Ishikawa (cell line): Measurements from ENCODE around the gene IL19.

Source experiments
- CEBPB ChIP-seq: IDR thresholded peaks from 2 replicates; pipeline ENCODE4 v1.6.1; 2012
- CREB1 ChIP-seq: IDR thresholded peaks from 2 replicates; pipeline ENCODE4 v1.6.1; 2012; ENCODE audit warnings: low read depth
- EGR1 ChIP-seq: IDR thresholded peaks from 2 replicates; pipeline ENCODE4 v1.6.1; 2012
- EP300 ChIP-seq: IDR thresholded peaks from 2 replicates; pipeline ENCODE4 v1.6.1; 2012; ENCODE audit warnings: borderline replicate concordance
- FOXM1 ChIP-seq: IDR thresholded peaks from 2 replicates; pipeline ENCODE4 v1.6.1; 2012; ENCODE audit warnings: low read depth, borderline replicate concordance
- MAX ChIP-seq: IDR thresholded peaks from 2 replicates; pipeline ENCODE4 v1.6.1; 2012
- NFIC ChIP-seq: IDR thresholded peaks from 2 replicates; pipeline ENCODE4 v1.6.1; 2012
- RAD21 ChIP-seq: IDR thresholded peaks from 2 replicates; pipeline ENCODE4 v1.6.1; 2012; ENCODE audit warnings: low read depth
- TAF1 ChIP-seq: IDR thresholded peaks from 2 replicates; pipeline ENCODE4 v1.6.1; 2012; ENCODE audit warnings: low read depth, mild to moderate bottlenecking
- TCF12 ChIP-seq: IDR thresholded peaks from 2 replicates; pipeline ENCODE4 v1.6.1; 2012; ENCODE audit warnings: low read depth
- TEAD4 ChIP-seq: IDR thresholded peaks from 2 replicates; pipeline ENCODE4 v1.6.1; 2012
- USF1 ChIP-seq: IDR thresholded peaks from 2 replicates; pipeline ENCODE4 v1.6.1; 2012
- YY1 ChIP-seq: IDR thresholded peaks from 2 replicates; pipeline ENCODE4 v1.6.1; 2012; ENCODE audit warnings: low read depth
- ZBTB7A ChIP-seq: IDR thresholded peaks from 2 replicates; pipeline ENCODE4 v1.6.1; 2012; ENCODE audit warnings: low read depth
- TF ChIP-seq, protein P1 (sequence below): IDR thresholded peaks from 2 replicates; pipeline ENCODE4 v1.6.1; 2012; ENCODE audit warnings: low read depth, mild to moderate bottlenecking

The IL19 gene

GRCh38 chr1:206833106-206833680, 62.6 kb downstream of the IL19 start:
- TF ChIP-seq RAD21: no peak

DNA sequence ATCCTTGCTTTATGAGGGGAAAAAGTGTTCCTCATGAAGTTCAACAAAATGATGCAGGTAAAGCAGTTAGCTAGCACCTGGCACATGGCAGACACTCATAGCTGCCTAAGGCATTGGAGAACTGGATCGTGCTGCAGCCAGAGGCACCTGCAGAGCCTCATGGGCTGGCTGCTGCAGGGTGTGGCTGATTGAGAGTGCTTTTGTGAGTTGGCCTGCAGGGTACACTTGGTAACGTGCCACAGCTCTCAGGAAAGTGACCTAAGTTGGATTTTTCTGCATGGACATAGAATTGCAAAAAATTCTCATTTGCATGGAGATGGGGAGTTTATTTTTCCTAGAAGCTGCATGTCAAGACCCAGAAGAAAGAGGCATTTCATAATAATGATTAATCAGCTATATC, 63.2 kb downstream of the IL19 start:
- TF ChIP-seq TAF1: no peak
- no peak for TF ChIP-seq USF1
- TF ChIP-seq CEBPB: no peak
- no peak for TF ChIP-seq TCF12
- no peak for TF ChIP-seq YY1

- TF ChIP-seq NFIC: no peak
- TF ChIP-seq TAF1: no peak
- TF ChIP-seq USF1: no peak
- no peak for TF ChIP-seq TEAD4
- no peak for TF ChIP-seq CREB1
- no peak for TF ChIP-seq EGR1
- no peak for TF ChIP-seq TCF12
- no peak for TF ChIP-seq RAD21
- no peak for TF ChIP-seq MAX
- TF ChIP-seq CEBPB: no peak
- TF ChIP-seq YY1: no peak
Observed at GRCh38 chr1:206834217-206834616, 63.6 kb downstream of the IL19 start.

- TF ChIP-seq CEBPB (no peak), YY1 (no peak), TCF12 (no peak), ZBTB7A (no peak), TEAD4 (no peak), FOXM1 (no peak), EGR1 (no peak), USF1 (no peak), RAD21 (no peak), EP300 (no peak), TAF1 (no peak), MAX (no peak), NFIC (no peak)
- TF ChIP-seq, protein P1, sequence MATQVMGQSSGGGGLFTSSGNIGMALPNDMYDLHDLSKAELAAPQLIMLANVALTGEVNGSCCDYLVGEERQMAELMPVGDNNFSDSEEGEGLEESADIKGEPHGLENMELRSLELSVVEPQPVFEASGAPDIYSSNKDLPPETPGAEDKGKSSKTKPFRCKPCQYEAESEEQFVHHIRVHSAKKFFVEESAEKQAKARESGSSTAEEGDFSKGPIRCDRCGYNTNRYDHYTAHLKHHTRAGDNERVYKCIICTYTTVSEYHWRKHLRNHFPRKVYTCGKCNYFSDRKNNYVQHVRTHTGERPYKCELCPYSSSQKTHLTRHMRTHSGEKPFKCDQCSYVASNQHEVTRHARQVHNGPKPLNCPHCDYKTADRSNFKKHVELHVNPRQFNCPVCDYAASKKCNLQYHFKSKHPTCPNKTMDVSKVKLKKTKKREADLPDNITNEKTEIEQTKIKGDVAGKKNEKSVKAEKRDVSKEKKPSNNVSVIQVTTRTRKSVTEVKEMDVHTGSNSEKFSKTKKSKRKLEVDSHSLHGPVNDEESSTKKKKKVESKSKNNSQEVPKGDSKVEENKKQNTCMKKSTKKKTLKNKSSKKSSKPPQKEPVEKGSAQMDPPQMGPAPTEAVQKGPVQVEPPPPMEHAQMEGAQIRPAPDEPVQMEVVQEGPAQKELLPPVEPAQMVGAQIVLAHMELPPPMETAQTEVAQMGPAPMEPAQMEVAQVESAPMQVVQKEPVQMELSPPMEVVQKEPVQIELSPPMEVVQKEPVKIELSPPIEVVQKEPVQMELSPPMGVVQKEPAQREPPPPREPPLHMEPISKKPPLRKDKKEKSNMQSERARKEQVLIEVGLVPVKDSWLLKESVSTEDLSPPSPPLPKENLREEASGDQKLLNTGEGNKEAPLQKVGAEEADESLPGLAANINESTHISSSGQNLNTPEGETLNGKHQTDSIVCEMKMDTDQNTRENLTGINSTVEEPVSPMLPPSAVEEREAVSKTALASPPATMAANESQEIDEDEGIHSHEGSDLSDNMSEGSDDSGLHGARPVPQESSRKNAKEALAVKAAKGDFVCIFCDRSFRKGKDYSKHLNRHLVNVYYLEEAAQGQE: no peak
Observed at GRCh38 chr1:206834711-206835110, 64.1 kb downstream of the IL19 start.

DNA sequence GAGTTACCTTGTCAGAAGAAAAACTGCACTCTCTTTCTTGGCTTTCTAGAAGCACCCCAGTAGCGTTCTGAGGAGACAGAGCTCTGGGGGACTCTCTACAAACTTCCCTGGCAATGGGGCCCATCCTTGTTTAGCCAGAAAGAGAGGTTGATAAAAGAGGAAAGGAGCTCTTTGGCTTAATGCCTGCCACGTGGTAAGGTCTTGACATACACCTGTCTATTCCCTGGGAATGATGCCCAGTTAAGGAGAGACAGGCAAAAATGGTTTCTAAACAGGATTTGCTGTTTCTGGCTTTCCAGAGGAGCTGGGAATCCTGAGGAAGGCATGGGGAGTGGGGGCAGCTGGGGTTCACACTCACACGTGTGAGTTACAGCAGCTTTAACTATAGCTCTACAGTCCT, 64.6 kb downstream of the IL19 start:
- TF ChIP-seq EGR1: no peak

- no peak for TF ChIP-seq TAF1
- no peak for TF ChIP-seq YY1
- no peak for TF ChIP-seq RAD21
- no peak for TF ChIP-seq EP300
- no peak for TF ChIP-seq EGR1
- no peak for TF ChIP-seq NFIC
Observed at GRCh38 chr1:206836111-206836510, 65.5 kb downstream of the IL19 start.

DNA sequence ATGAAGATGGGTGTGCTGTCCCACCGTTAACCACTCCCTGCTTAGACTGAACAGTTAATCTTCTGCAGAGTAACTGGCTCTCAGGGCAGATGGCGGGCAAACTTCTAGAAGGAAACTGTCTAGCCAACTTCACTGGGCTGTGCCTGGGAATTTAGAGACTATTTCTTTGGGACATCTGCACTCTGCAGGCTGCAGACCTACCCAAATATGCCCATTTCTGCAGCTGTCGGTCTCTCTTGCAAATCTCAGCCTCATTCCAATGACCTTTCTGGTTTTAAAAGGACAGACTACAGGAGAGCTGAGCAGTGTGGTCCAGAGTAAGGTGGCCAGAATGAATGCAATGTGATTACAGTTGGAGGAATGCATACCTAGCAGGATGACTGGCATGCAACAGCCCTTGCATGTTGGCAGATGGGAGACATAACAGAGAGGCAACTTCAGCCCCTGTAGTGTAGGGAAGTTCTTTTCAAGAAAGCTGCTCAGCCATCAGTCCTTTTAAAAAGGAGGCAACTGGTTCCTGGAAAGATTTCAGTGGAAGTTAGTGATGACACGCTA, 68.5 kb downstream of the IL19 start:
- TF ChIP-seq TCF12: no peak
- no peak for TF ChIP-seq EP300
- TF ChIP-seq YY1: no peak
- TF ChIP-seq EGR1: no peak
- TF ChIP-seq, protein P1: no peak
- TF ChIP-seq TAF1: no peak
- TF ChIP-seq FOXM1: no peak
- TF ChIP-seq TEAD4: no peak
- TF ChIP-seq NFIC: no peak
- TF ChIP-seq CEBPB: no peak
- TF ChIP-seq USF1: no peak
- no peak for TF ChIP-seq RAD21
- no peak for TF ChIP-seq CREB1
- TF ChIP-seq MAX: no peak
- no peak for TF ChIP-seq ZBTB7A
